Liver (tissue), 9 donors: ENCODE data around the gene TMEM164. TPM values are rescaled to one million over a fixed set of nuclear protein-coding genes. Genes with fewer than 3 reads are reported as not detected.

Experiments
- DNase-seq: peaks from one replicate; pipeline ENCODE4 v3.0.0-alpha.2; 2017; ENCODE audit warnings: low spot score
- H3K27ac ChIP-seq, 2 donors: one replicate each; pipeline ENCODE4 v1.7.0; 2013; ENCODE audit warnings: inconsistent platforms in 2 of 2, low read length in 2 of 2, control low read depth in 1 of 2, low read depth in 1 of 2, mild to moderate bottlenecking in 1 of 2
- H3K27me3 ChIP-seq, 4 donors: one replicate each; pipeline versions ENCODE4 v1.6.1 to v1.7.0; 2013; ENCODE audit warnings: low read length in 3 of 4, inconsistent platforms in 1 of 4, mild to moderate bottlenecking in 1 of 4, moderate library complexity in 1 of 4; ENCODE audit not compliant: control insufficient read depth in 4 of 4, insufficient read depth in 4 of 4
- H3K36me3 ChIP-seq, 4 donors: one replicate each; pipeline versions ENCODE4 v1.6.1 to v1.7.0; 2013; ENCODE audit warnings: low read length in 3 of 4, mild to moderate bottlenecking in 3 of 4, low read depth in 1 of 4, moderate library complexity in 1 of 4; ENCODE audit not compliant: control insufficient read depth in 4 of 4, insufficient read depth in 3 of 4
- H3K4me1 ChIP-seq, 4 donors: one replicate each; pipeline versions ENCODE4 v1.6.1 to v1.7.0; 2013; ENCODE audit warnings: low read length in 3 of 4, mild to moderate bottlenecking in 3 of 4, moderate library complexity in 1 of 4; ENCODE audit not compliant: control insufficient read depth in 4 of 4, insufficient read depth in 4 of 4
- H3K4me3 ChIP-seq, 3 donors: one replicate each; pipeline versions ENCODE4 v1.6.1 to v1.7.0; 2013; ENCODE audit warnings: low read length in 3 of 3, control low read depth in 1 of 3, low read depth in 1 of 3, mild to moderate bottlenecking in 1 of 3
- H3K9ac ChIP-seq, 2 donors: one replicate each; pipeline ENCODE4 v1.7.0; 2013; ENCODE audit warnings: low read length in 2 of 2, mild to moderate bottlenecking in 2 of 2, moderate library complexity in 2 of 2, control low read depth in 1 of 2, low read depth in 1 of 2
- H3K9me3 ChIP-seq, 4 donors: one replicate each; pipeline versions ENCODE4 v1.6.1 to v1.7.0; 2013; ENCODE audit warnings: low read length in 3 of 4; ENCODE audit not compliant: control insufficient read depth in 4 of 4
- EGR1 ChIP-seq, 2 donors: IDR thresholded peaks; 2 replicates each; pipeline ENCODE4 v1.6.1; 2016 to 2018; ENCODE audit warnings: antibody characterized with exemption in 2 of 2, low read depth in 2 of 2
- FOXA1 ChIP-seq: IDR thresholded peaks from 2 replicates; pipeline ENCODE4 v1.6.1; 2016; ENCODE audit warnings: antibody characterized with exemption
- FOXA2 ChIP-seq: IDR thresholded peaks from 2 replicates; pipeline ENCODE4 v1.6.1; 2016; ENCODE audit warnings: antibody characterized with exemption
- GABPA ChIP-seq, 2 donors: IDR thresholded peaks in 1 of 2; conservative IDR thresholded peaks in 1 of 2; 2 replicates each; pipeline ENCODE4 v1.6.1; 2016; ENCODE audit warnings: antibody characterized with exemption in 2 of 2, mild to moderate bottlenecking in 1 of 2, moderate library complexity in 1 of 2
- HNF4A ChIP-seq, 2 donors: conservative IDR thresholded peaks; 2 replicates each; pipeline ENCODE4 v1.6.1; 2016; ENCODE audit warnings: antibody characterized with exemption in 2 of 2, mild to moderate bottlenecking in 2 of 2
- HNF4G ChIP-seq: IDR thresholded peaks from 2 replicates; pipeline ENCODE4 v1.6.1; 2016; ENCODE audit warnings: antibody characterized with exemption
- JUND ChIP-seq, 2 donors: IDR thresholded peaks; 2 replicates each; pipeline ENCODE4 v1.6.1; 2016; ENCODE audit warnings: antibody characterized with exemption in 2 of 2
- NR2F2 ChIP-seq: IDR thresholded peaks from 2 replicates; pipeline ENCODE4 v1.6.1; 2016; ENCODE audit warnings: antibody characterized with exemption
- RAD21 ChIP-seq, 2 donors: IDR thresholded peaks; 2 replicates each; pipeline ENCODE4 v1.6.1; 2016; ENCODE audit warnings: antibody characterized with exemption in 2 of 2, mild to moderate bottlenecking in 2 of 2
- RXRA ChIP-seq, 2 donors: IDR thresholded peaks; 2 replicates each; pipeline ENCODE4 v1.6.1; 2017 to 2018; ENCODE audit warnings: antibody characterized with exemption in 2 of 2, mild to moderate bottlenecking in 1 of 2
- SP1 ChIP-seq: IDR thresholded peaks from 2 replicates; pipeline ENCODE4 v1.6.1; 2018; ENCODE audit warnings: antibody characterized with exemption, mild to moderate bottlenecking
- TAF1 ChIP-seq: conservative IDR thresholded peaks from 2 replicates; pipeline ENCODE4 v1.6.1; 2016; ENCODE audit warnings: antibody characterized with exemption, mild to moderate bottlenecking
- YY1 ChIP-seq: IDR thresholded peaks from 2 replicates; pipeline ENCODE4 v1.6.1; 2016; ENCODE audit warnings: antibody characterized with exemption, mild to moderate bottlenecking
- WGBS: extraction: QIAGEN DNeasy Blood & Tissue Kit; methylation state at CpG from one replicate; pipeline ENCODE4 v1.1.7; 2013; 5-methylcytosine and 5-hydroxymethylcytosine counted together
- polyA plus RNA-seq, 2 donors: library from polyadenylated mRNA; stranded (reverse) in 1 of 2; unstranded in 1 of 2; fragments of 200-250 nt in 1 of 2; fragments of >200 nt in 1 of 2; fragmentation: Nextera tagmentation in 1 of 2; extraction: Ambion mirVana in 1 of 2; gene quantifications; one replicate each; pipeline versions ENCODE4 v1.2.1 to v1.2.3, GENCODE V29; 2013 to 2015
- total RNA-seq, 2 donors: library from RNA; depleted of rRNA; stranded (reverse); fragments of >200 nt; gene quantifications; one replicate each; pipeline ENCODE4 v1.2.3, GENCODE V29; 2014
- TF ChIP-seq, protein P1 (sequence below): IDR thresholded peaks from 2 replicates; pipeline ENCODE4 v1.6.1; 2016; ENCODE audit warnings: antibody characterized with exemption
- TF ChIP-seq, protein P2 (sequence below): IDR thresholded peaks from 2 replicates; pipeline ENCODE4 v1.6.1; 2016; ENCODE audit warnings: antibody characterized with exemption
- TF ChIP-seq, protein P3 (sequence below): IDR thresholded peaks from 2 replicates; pipeline ENCODE4 v1.6.1; 2016; ENCODE audit warnings: antibody characterized with exemption
- TF ChIP-seq, protein P4 (sequence below): IDR thresholded peaks from 2 replicates; pipeline ENCODE4 v1.6.1; 2016; ENCODE audit warnings: antibody characterized with exemption, mild to moderate bottlenecking
- TF ChIP-seq, protein P5 (sequence below): fragments of 150-350 bp; IDR thresholded peaks from 2 replicates; pipeline ENCODE4 v1.5.1; 2017; ENCODE audit warnings: improper control_type of control experiment, low read depth, low read length; ENCODE audit not compliant: missing input control
- donor health status: healthy.
- donor health status: healthy.
- donor health status: healthy.
- donor health status: healthy.
- donor health status: healthy.

TMEM164 gene
- total and polyA plus RNA-seq, 4 donors = 0.40 to 8.5 (median 2.9) TPM

DNA sequence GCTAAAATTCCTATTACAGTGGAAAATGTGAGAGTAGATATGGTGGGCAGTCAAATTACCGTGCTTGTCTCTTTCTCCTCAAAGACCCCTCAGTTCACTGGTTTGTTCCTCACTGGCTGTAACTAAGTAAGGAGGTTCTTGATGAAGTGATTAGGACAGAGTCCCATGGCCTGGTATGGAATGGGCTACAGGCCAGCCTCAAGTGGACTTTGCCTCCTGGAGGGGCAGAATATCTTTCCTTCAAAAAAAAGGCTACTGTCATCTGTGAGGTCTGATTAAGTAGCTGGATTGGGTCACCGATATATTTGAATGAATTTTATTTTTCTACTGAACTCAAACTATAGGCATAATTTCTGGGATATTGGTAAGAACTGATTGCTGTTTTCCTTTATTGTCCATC, 38.5 kb upstream of the TMEM164 start:
- Histone ChIP-seq H3K27me3 (peaks cover 0 to 3% (median 0%) of the 10 kb centered on the region in 4 donors), H3K9ac (no peak overlapping the region), H3K4me3 (no peak overlapping the region), H3K27ac (no peak overlapping the region), H3K4me1 (no peaks in the 10 kb centered on the region), H3K36me3 (no peaks in the 10 kb centered on the region), H3K9me3 (peaks cover 0 to 2% (median 0%) of the 10 kb centered on the region in 4 donors)
- no peak for DNase-seq
- no peak for TF ChIP-seq EGR1 (IDR thresholded peaks at IDR 0.05; ENCODE audit: low read depth in 2 of 2)
- no peak for TF ChIP-seq TAF1
- no peak for TF ChIP-seq YY1
- peak; percentile 36 for TF ChIP-seq HNF4G
- TF ChIP-seq FOXA2 = no peak
- TF ChIP-seq, protein P1, sequence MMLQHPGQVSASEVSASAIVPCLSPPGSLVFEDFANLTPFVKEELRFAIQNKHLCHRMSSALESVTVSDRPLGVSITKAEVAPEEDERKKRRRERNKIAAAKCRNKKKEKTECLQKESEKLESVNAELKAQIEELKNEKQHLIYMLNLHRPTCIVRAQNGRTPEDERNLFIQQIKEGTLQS = no peak
- TF ChIP-seq, protein P2, sequence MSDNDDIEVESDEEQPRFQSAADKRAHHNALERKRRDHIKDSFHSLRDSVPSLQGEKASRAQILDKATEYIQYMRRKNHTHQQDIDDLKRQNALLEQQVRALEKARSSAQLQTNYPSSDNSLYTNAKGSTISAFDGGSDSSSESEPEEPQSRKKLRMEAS = no peak
- TF ChIP-seq HNF4A (conservative IDR thresholded peaks at IDR 0.05) = peak; percentile 28 to 55
- no peak for TF ChIP-seq GABPA (IDR thresholded peaks at IDR 0.05 in 1 of 2, conservative IDR thresholded peaks at IDR 0.05 in 1 of 2)
- TF ChIP-seq RXRA (IDR thresholded peaks at IDR 0.05) = no peak
- TF ChIP-seq, protein P3, sequence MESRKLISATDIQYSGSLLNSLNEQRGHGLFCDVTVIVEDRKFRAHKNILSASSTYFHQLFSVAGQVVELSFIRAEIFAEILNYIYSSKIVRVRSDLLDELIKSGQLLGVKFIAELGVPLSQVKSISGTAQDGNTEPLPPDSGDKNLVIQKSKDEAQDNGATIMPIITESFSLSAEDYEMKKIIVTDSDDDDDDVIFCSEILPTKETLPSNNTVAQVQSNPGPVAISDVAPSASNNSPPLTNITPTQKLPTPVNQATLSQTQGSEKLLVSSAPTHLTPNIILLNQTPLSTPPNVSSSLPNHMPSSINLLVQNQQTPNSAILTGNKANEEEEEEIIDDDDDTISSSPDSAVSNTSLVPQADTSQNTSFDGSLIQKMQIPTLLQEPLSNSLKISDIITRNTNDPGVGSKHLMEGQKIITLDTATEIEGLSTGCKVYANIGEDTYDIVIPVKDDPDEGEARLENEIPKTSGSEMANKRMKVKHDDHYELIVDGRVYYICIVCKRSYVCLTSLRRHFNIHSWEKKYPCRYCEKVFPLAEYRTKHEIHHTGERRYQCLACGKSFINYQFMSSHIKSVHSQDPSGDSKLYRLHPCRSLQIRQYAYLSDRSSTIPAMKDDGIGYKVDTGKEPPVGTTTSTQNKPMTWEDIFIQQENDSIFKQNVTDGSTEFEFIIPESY = no peak
- TF ChIP-seq, protein P4, sequence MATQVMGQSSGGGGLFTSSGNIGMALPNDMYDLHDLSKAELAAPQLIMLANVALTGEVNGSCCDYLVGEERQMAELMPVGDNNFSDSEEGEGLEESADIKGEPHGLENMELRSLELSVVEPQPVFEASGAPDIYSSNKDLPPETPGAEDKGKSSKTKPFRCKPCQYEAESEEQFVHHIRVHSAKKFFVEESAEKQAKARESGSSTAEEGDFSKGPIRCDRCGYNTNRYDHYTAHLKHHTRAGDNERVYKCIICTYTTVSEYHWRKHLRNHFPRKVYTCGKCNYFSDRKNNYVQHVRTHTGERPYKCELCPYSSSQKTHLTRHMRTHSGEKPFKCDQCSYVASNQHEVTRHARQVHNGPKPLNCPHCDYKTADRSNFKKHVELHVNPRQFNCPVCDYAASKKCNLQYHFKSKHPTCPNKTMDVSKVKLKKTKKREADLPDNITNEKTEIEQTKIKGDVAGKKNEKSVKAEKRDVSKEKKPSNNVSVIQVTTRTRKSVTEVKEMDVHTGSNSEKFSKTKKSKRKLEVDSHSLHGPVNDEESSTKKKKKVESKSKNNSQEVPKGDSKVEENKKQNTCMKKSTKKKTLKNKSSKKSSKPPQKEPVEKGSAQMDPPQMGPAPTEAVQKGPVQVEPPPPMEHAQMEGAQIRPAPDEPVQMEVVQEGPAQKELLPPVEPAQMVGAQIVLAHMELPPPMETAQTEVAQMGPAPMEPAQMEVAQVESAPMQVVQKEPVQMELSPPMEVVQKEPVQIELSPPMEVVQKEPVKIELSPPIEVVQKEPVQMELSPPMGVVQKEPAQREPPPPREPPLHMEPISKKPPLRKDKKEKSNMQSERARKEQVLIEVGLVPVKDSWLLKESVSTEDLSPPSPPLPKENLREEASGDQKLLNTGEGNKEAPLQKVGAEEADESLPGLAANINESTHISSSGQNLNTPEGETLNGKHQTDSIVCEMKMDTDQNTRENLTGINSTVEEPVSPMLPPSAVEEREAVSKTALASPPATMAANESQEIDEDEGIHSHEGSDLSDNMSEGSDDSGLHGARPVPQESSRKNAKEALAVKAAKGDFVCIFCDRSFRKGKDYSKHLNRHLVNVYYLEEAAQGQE = no peak
- no peak for TF ChIP-seq FOXA1
- no peak for TF ChIP-seq JUND (IDR thresholded peaks at IDR 0.05)
- TF ChIP-seq, protein P5, sequence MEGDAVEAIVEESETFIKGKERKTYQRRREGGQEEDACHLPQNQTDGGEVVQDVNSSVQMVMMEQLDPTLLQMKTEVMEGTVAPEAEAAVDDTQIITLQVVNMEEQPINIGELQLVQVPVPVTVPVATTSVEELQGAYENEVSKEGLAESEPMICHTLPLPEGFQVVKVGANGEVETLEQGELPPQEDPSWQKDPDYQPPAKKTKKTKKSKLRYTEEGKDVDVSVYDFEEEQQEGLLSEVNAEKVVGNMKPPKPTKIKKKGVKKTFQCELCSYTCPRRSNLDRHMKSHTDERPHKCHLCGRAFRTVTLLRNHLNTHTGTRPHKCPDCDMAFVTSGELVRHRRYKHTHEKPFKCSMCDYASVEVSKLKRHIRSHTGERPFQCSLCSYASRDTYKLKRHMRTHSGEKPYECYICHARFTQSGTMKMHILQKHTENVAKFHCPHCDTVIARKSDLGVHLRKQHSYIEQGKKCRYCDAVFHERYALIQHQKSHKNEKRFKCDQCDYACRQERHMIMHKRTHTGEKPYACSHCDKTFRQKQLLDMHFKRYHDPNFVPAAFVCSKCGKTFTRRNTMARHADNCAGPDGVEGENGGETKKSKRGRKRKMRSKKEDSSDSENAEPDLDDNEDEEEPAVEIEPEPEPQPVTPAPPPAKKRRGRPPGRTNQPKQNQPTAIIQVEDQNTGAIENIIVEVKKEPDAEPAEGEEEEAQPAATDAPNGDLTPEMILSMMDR = no peak
- WGBS = 93% methylated on average over 2 of the region's 2 CpGs

DNA sequence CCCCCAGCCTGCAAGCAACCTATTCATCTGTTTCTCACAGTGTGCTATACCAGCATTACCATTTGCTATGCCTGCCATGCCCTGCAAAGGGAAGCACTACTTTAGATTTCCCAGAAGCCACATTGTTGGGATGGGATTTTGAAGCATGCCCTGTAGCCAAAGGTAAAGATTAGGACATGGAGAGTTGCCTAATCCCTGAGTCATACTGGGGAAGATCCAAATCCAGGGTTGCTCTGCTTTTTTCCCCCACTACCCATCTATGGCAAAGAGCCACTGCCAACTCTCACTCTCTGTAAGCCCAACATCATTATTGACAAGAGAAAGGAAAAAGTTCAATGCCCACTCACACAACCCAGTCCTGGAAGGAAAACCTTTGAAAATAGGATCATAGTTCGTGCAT, 36.7 kb upstream of the TMEM164 start:
- no peak overlapping the region for H3K9ac ChIP-seq
- WGBS = 42% methylated on average over 1 of the region's 1 CpG
- H3K27me3 ChIP-seq = peaks cover 0 to 3% (median 0%) of the 10 kb centered on the region in 4 donors
- no peak overlapping the region for H3K27ac ChIP-seq
- no peak for DNase-seq
- H3K4me3 ChIP-seq = no peak overlapping the region
- H3K9me3 ChIP-seq = peaks cover 0 to 2% (median 0%) of the 10 kb centered on the region in 4 donors
- no peaks in the 10 kb centered on the region for H3K4me1 ChIP-seq
- H3K36me3 ChIP-seq = no peaks in the 10 kb centered on the region
- TF ChIP-seq FOXA2 (peak; percentile 49), SP1 (peak; percentile 77), FOXA1 (peak; percentile 30), NR2F2 (no peak), HNF4G (peak; percentile 55), RAD21 (IDR thresholded peaks at IDR 0.05) (peak; percentile 29 to 44), JUND (IDR thresholded peaks at IDR 0.05) (peak; percentile 92 to 94), HNF4A (conservative IDR thresholded peaks at IDR 0.05) (peak; percentile 88 to 90)
- TF ChIP-seq, protein P5 = no peak
- TF ChIP-seq, protein P2 = peak; percentile 91
- TF ChIP-seq, protein P3 = peak; percentile 75
